ENCODE results near the gene ACHE. TPM values are rescaled to one million over a fixed set of nuclear protein-coding genes. Genes with fewer than 3 reads are reported as not detected.

Gene ACHE
- total RNA-seq, 3 donors from 2014 or later = 0.64 to 4.3 (median 3.2) TPM

DNA sequence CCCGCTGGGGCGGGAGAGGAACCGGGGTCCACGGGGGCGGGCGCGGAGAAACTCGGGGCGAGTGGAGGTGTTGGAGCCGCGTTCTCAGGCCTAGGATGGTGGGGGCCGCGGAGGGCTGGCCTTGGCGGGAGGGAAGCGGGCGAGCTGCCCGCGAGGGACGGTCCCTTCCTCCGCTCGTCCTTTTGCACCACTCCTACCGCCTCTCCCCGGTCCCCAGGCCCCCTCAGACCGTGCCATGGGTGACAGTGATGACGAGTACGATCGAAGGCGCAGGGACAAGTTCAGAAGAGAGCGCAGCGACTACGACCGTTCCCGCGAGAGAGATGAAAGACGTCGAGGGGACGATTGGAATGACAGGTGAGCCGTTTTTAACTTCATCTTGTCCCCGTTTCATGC, 20.3 kb downstream of the ACHE start:
- peak overlapping the region; percentile 97 for H3K27ac ChIP-seq
- intact Hi-C loops (cut with DNase I; ENCODE audit: low total_unique reads) = no loop called here
- peak overlapping the region; percentile 76 to 95 (median 93) for H3K4me3 ChIP-seq
- no peak for DNase-seq (ENCODE audit: low spot score in 2 of 2)
- H3K9me3 ChIP-seq = no peaks in the 10 kb centered on the region
- peaks cover 9 to 10% of the 10 kb centered on the region in 2 donors for H3K4me1 ChIP-seq
- TF ChIP-seq, protein P1, sequence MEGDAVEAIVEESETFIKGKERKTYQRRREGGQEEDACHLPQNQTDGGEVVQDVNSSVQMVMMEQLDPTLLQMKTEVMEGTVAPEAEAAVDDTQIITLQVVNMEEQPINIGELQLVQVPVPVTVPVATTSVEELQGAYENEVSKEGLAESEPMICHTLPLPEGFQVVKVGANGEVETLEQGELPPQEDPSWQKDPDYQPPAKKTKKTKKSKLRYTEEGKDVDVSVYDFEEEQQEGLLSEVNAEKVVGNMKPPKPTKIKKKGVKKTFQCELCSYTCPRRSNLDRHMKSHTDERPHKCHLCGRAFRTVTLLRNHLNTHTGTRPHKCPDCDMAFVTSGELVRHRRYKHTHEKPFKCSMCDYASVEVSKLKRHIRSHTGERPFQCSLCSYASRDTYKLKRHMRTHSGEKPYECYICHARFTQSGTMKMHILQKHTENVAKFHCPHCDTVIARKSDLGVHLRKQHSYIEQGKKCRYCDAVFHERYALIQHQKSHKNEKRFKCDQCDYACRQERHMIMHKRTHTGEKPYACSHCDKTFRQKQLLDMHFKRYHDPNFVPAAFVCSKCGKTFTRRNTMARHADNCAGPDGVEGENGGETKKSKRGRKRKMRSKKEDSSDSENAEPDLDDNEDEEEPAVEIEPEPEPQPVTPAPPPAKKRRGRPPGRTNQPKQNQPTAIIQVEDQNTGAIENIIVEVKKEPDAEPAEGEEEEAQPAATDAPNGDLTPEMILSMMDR (IDR thresholded peaks at IDR 0.05) = no peak
- TF ChIP-seq POLR2AphosphoS5 (IDR thresholded peaks at IDR 0.05) (no peak), POLR2A (IDR thresholded peaks at IDR 0.05) (no peak)
- no peaks in the 10 kb centered on the region for H3K27me3 ChIP-seq
- H3K36me3 ChIP-seq = no peaks in the 10 kb centered on the region

- peak; percentile 97 to 99 for DNase-seq (ENCODE audit: low spot score in 2 of 2)
- Histone ChIP-seq H3K27ac (peak within 1 kb of the TSS; percentile 97), H3K36me3 (no peaks in the 10 kb centered on the region), H3K9me3 (no peaks in the 10 kb centered on the region), H3K4me1 (peaks cover 9 to 10% of the 10 kb centered on the region in 2 donors), H3K27me3 (no peaks in the 10 kb centered on the region), H3K4me3 (peak within 1 kb of the TSS; percentile 76 to 95 (median 93))
- TF ChIP-seq POLR2A (IDR thresholded peaks at IDR 0.05) = peak; percentile 96
- TF ChIP-seq, protein P1 (IDR thresholded peaks at IDR 0.05) = peak; percentile 79 to 92 (median 84)
- TF ChIP-seq POLR2AphosphoS5 (IDR thresholded peaks at IDR 0.05) = peak; percentile 98 to 100 (median 100)
- intact Hi-C loops (cut with DNase I; ENCODE audit: low total_unique reads) = no loop called here
These were observed 20.9 kb downstream of the ACHE start, which contains the start of gene SRRT for GRCh38 chr7:100874577-100875355. SRRT (plus strand) TSS chr7:100875103; CDS start chr7:100875591, 488 bp downstream.

DNA sequence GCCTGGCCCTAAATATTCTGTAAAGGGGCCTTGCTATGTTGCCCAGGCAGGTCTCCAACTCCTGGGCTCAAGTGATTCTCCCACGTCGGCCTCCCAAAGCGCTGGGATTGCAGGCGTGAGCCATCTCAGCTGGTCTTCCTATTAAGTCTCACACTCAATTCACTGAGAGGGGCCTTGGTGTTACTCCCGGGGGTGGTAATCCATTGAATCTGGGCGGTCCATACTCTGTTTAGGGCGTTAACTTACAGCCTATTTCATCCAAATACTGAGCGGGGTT, 21.4 kb downstream of the ACHE start:
- TF ChIP-seq, protein P1 (IDR thresholded peaks at IDR 0.05) = no peak
- TF ChIP-seq POLR2AphosphoS5 (IDR thresholded peaks at IDR 0.05) (no peak), POLR2A (IDR thresholded peaks at IDR 0.05) (no peak)
- H3K36me3 ChIP-seq = no peaks in the 10 kb centered on the region
- intact Hi-C loops (cut with DNase I; ENCODE audit: low total_unique reads) = no loop called here
- H3K27ac ChIP-seq = peak overlapping the region; percentile 97
- H3K4me1 ChIP-seq = peaks cover 9 to 11% of the 10 kb centered on the region in 2 donors
- no peak for DNase-seq (ENCODE audit: low spot score in 2 of 2)
- no peaks in the 10 kb centered on the region for H3K9me3 ChIP-seq
- H3K4me3 ChIP-seq = peak overlapping the region; percentile 76 to 95 (median 93)
- H3K27me3 ChIP-seq = no peaks in the 10 kb centered on the region

DNA sequence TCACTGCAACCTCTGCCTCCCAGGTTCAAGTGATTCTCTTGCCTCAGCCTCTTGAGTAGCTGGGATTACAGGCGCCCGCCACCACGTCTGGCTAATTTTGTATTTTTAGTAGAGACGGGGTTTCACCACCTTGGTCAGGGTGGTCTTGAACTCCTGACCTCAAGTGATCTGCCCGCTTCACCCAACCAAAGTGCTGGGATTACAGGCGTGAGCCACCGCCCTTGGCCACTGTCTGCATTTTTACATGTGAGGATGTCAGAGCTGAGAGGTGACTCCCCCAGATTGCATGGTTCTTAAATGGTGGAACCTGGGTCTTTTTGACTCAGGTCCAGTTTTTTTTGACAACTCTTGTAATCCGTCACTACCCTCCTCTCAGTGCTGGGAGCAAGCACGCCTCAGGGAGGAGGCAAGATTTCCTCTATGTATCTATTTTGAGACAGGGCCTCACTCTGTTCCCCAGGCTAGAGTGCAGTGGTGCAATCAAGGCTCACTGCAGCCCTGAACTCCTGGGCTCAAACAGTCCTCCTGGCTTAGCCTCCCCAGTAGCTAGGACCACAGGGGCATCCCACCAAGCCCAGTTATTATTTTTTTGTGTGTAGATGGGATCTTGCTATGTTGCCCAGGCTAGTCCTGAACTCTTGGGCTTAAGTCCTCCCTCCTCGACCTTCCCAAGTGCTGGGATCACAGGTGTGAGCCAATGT, 21.9 kb downstream of the ACHE start:
- H3K4me1 ChIP-seq = peaks cover 11 to 16% of the 10 kb centered on the region in 2 donors
- no peaks in the 10 kb centered on the region for H3K36me3 ChIP-seq

More for the DNA sequence above, 21.9 kb downstream of the ACHE start:
- no peak for DNase-seq (ENCODE audit: low spot score in 2 of 2)
- peak overlapping the region; percentile 97 for H3K27ac ChIP-seq
- H3K27me3 ChIP-seq = no peaks in the 10 kb centered on the region
- no peaks in the 10 kb centered on the region for H3K9me3 ChIP-seq
- intact Hi-C loops (cut with DNase I; ENCODE audit: low total_unique reads) = no loop called here
- H3K4me3 ChIP-seq = peak overlapping the region; percentile 76 to 95 (median 93)
- TF ChIP-seq POLR2AphosphoS5 (IDR thresholded peaks at IDR 0.05) = no peak
- no peak for TF ChIP-seq POLR2A (IDR thresholded peaks at IDR 0.05)
- TF ChIP-seq, protein P1 (IDR thresholded peaks at IDR 0.05) = no peak

Data from breast epithelium (tissue), 4 donors.